HEK293 (cell line): Measurements from ENCODE around the gene SIGLEC1.

Source experiments
- CTCF ChIA-PET: fragments of 350-600 bp; formaldehyde crosslinking; extraction: SDS; loops from one replicate; lab custom pipeline; 2021; ENCODE audit warnings: antibody characterized with exemption; lab: Yijun Ruan, JAX
- POLR2A ChIA-PET: fragments of 300-600 bp; formaldehyde crosslinking; extraction: SDS; loops from one replicate; lab custom pipeline; 2020; ENCODE audit warnings: antibody characterized with exemption, inconsistent platforms; lab: Yijun Ruan, JAX
- H3K27ac ChIP-seq: fragments of 200-500 bp; sonication (Bioruptor generic); 2 replicates; pipeline ENCODE4 v1.5.1; 2014; ENCODE audit warnings: low read depth, low read length, control low read depth, inconsistent platforms; ENCODE audit errors: extremely low read depth
- H3K36me3 ChIP-seq, 2 experiments: fragments of 200-500 bp in 1 of 2; sonication (Bioruptor generic) in 1 of 2; 1 replicate in 1 of 2; 2 replicates in 1 of 2; pipeline ENCODE4 v1.5.1; 2014 to 2017; ENCODE audit warnings: inconsistent platforms in 2 of 2, low read length in 2 of 2; ENCODE audit not compliant: control insufficient read depth in 2 of 2, insufficient read depth in 1 of 2
- H3K4me1 ChIP-seq: fragments of 200-500 bp; sonication (Bioruptor generic); 2 replicates; pipeline ENCODE4 v1.5.1; 2014; ENCODE audit warnings: mild to moderate bottlenecking, low read length, inconsistent platforms; ENCODE audit not compliant: control insufficient read depth, insufficient read depth
- H3K4me3 ChIP-seq: 2 replicates; pipeline ENCODE4 v1.5.1; 2011; ENCODE audit warnings: low read depth, mild to moderate bottlenecking, control low read depth, low read length, moderate library complexity
- H3K9me3 ChIP-seq: fragments of 200-500 bp; sonication (Bioruptor generic); 2 replicates; pipeline ENCODE4 v1.5.1; 2014; ENCODE audit warnings: low read depth, low read length, inconsistent platforms; ENCODE audit not compliant: control insufficient read depth, insufficient read depth
- EGR2 ChIP-seq: fragments of 450-650 bp; formaldehyde crosslinking; IDR thresholded peaks from 2 replicates; pipeline ENCODE4 v1.5.1; 2016; ENCODE audit warnings: low read depth, missing biosample characterization, missing genetic modification characterization
- KLF1 ChIP-seq: fragments of 450-650 bp; formaldehyde crosslinking; IDR thresholded peaks from 2 replicates; pipeline ENCODE4 v1.5.1; 2016; ENCODE audit warnings: missing biosample characterization, missing genetic modification characterization
- KLF8 ChIP-seq: fragments of 450-650 bp; formaldehyde crosslinking; IDR thresholded peaks from 2 replicates; pipeline ENCODE4 v1.5.1; 2016; ENCODE audit warnings: missing biosample characterization, missing genetic modification characterization
- SP2 ChIP-seq: fragments of 450-650 bp; formaldehyde crosslinking; IDR thresholded peaks from 2 replicates; pipeline ENCODE4 v1.5.1; 2016; ENCODE audit warnings: missing biosample characterization, missing genetic modification characterization
- ZBTB26 ChIP-seq: fragments of 450-650 bp; formaldehyde crosslinking; optimal IDR thresholded peaks from 2 replicates; pipeline ENCODE3; 2016; ENCODE audit warnings: missing biosample characterization, mild to moderate bottlenecking, missing genetic modification characterization
- ZNF148 ChIP-seq: fragments of 450-650 bp; formaldehyde crosslinking; IDR thresholded peaks from 2 replicates; pipeline ENCODE4 v1.5.0; 2017; ENCODE audit warnings: missing biosample characterization, missing genetic modification characterization, borderline replicate concordance
- ZNF18 ChIP-seq: fragments of 450-650 bp; formaldehyde crosslinking; IDR thresholded peaks from 2 replicates; pipeline ENCODE4 v1.5.1; 2016; ENCODE audit warnings: missing biosample characterization, missing genetic modification characterization
- ZNF19 ChIP-seq: fragments of 450-650 bp; formaldehyde crosslinking; IDR thresholded peaks from 2 replicates; pipeline ENCODE4; 2016; ENCODE audit warnings: missing biosample characterization, missing genetic modification characterization, low read depth
- ZNF2 ChIP-seq: fragments of 450-650 bp; formaldehyde crosslinking; IDR thresholded peaks from 2 replicates; pipeline ENCODE4 v1.5.1; 2016; ENCODE audit warnings: missing biosample characterization, missing genetic modification characterization
- ZNF302 ChIP-seq: fragments of 450-650 bp; formaldehyde crosslinking; IDR thresholded peaks from 2 replicates; pipeline ENCODE4 v1.5.1; 2016; ENCODE audit warnings: missing biosample characterization, missing genetic modification characterization, low read depth
- ZNF311 ChIP-seq: fragments of 450-650 bp; formaldehyde crosslinking; IDR thresholded peaks from 2 replicates; pipeline ENCODE4 v1.5.1; 2017; ENCODE audit warnings: missing biosample characterization, missing genetic modification characterization, borderline replicate concordance
- ZNF324 ChIP-seq: fragments of 450-650 bp; formaldehyde crosslinking; IDR thresholded peaks from 2 replicates; pipeline ENCODE4 v1.5.1; 2016; ENCODE audit warnings: missing biosample characterization, missing genetic modification characterization
- ZNF335 ChIP-seq: fragments of 450-650 bp; formaldehyde crosslinking; conservative IDR thresholded peaks from 2 replicates; pipeline ENCODE4 v1.5.1; 2016; ENCODE audit warnings: missing biosample characterization, missing genetic modification characterization
- ZNF394 ChIP-seq: fragments of 450-650 bp; formaldehyde crosslinking; IDR thresholded peaks from 2 replicates; pipeline ENCODE4 v1.5.1; 2016; ENCODE audit warnings: missing biosample characterization, missing genetic modification characterization, mild to moderate bottlenecking, moderate library complexity, borderline replicate concordance
- ZNF488 ChIP-seq: fragments of 450-650 bp; formaldehyde crosslinking; IDR thresholded peaks from 2 replicates; pipeline ENCODE4 v1.5.1; 2016; ENCODE audit warnings: missing biosample characterization, missing genetic modification characterization
- ZNF544 ChIP-seq: fragments of 450-650 bp; formaldehyde crosslinking; IDR thresholded peaks from 2 replicates; pipeline ENCODE4 v1.5.0; 2017; ENCODE audit warnings: missing biosample characterization, missing genetic modification characterization
- ZNF558 ChIP-seq: fragments of 450-650 bp; formaldehyde crosslinking; IDR thresholded peaks from 2 replicates; pipeline ENCODE4 v1.5.1; 2016; ENCODE audit warnings: missing biosample characterization, missing genetic modification characterization
- ZNF621 ChIP-seq: fragments of 450-650 bp; formaldehyde crosslinking; IDR thresholded peaks from 2 replicates; pipeline ENCODE4 v1.5.1; 2017; ENCODE audit warnings: missing biosample characterization, missing genetic modification characterization
- ZNF645 ChIP-seq: fragments of 450-650 bp; formaldehyde crosslinking; IDR thresholded peaks from 2 replicates; pipeline ENCODE4; 2016; ENCODE audit warnings: missing biosample characterization, missing genetic modification characterization
- ZNF747 ChIP-seq: fragments of 450-650 bp; formaldehyde crosslinking; IDR thresholded peaks from 2 replicates; pipeline ENCODE4 v1.5.1; 2016; ENCODE audit warnings: missing biosample characterization, missing genetic modification characterization
- ZNF837 ChIP-seq: fragments of 450-650 bp; formaldehyde crosslinking; IDR thresholded peaks from 2 replicates; pipeline ENCODE4 v1.5.1; 2016; ENCODE audit warnings: missing biosample characterization, missing genetic modification characterization

The SIGLEC1 gene

GRCh38 chr20:3754276-3754630 is 41.9 kb upstream of the SIGLEC1 start:
- Histone ChIP-seq H3K36me3 (peaks cover 0 to 57% of the 10 kb centered on the region in 2 experiments; a peak in 1 of 3 replicates), H3K9me3 (no peaks in the 10 kb centered on the region), H3K4me3 (no peak overlapping the region), H3K4me1 (peaks cover 4% of the 10 kb centered on the region; the same call in 1 of the 2 replicates), H3K27ac (no peak overlapping the region)
- ChIA-PET CTCF (interaction anchor here (1.1 to 9.8 kb wide), 9 partner anchors 11 to 392 kb away, joined by 3 to 133 read pairs (median 9); partner anchors contain the start of genes ADISSP, AP5S1 and SPEF1), POLR2A (interaction anchor here (0.6 to 1.0 kb wide), 3 partner anchors 9 to 14 kb away, joined by 3 to 4 read pairs (median 3); partner anchors contain the start of gene ADISSP)
- TF ChIP-seq ZNF311 (tag by site-specific recombination) (no peak), ZNF558 (no peak), ZBTB26 (tag by site-specific recombination) (no peak), ZNF544 (no peak), ZNF488 (tag by site-specific recombination) (no peak), ZNF19 (tag by site-specific recombination) (no peak), ZNF747 (tag by site-specific recombination) (no peak), ZNF2 (tag by site-specific recombination) (no peak), ZNF18 (no peak), ZNF148 (no peak)
- TF ChIP-seq, all 188 proteins: peak for 0

GRCh38 chr20:3753501-3754275 is 41.3 kb upstream of the SIGLEC1 start:
- Histone ChIP-seq H3K4me3 (no peak overlapping the region), H3K9me3 (no peaks in the 10 kb centered on the region), H3K4me1 (peaks cover 4% of the 10 kb centered on the region; the same call in 1 of the 2 replicates), H3K36me3 (peaks cover 0 to 51% of the 10 kb centered on the region in 2 experiments; a peak in 1 of 3 replicates), H3K27ac (no peak overlapping the region)
- POLR2A ChIA-PET: interaction anchor here (0.9 to 3.2 kb wide), 3 partner anchors 14 to 65 kb away, joined by 3 to 17 read pairs (median 4); partner anchors contain the start of gene ADISSP
- peak; percentile 15; the same call in 1 of the 2 replicates for TF ChIP-seq KLF1 (tag by site-specific recombination)
- no peak for TF ChIP-seq ZNF645 (tag by site-specific recombination)
- no peak for TF ChIP-seq ZNF324
- TF ChIP-seq ZNF394 (tag by site-specific recombination): no peak
- no peak for TF ChIP-seq ZNF335
- no peak for TF ChIP-seq ZNF302 (tag by site-specific recombination)
- TF ChIP-seq EGR2 (tag by site-specific recombination): peak; percentile 28; the same call in 1 of the 2 replicates
- no peak for TF ChIP-seq SP2 (tag by site-specific recombination)
- no peak for TF ChIP-seq ZNF621 (tag by site-specific recombination)
- 0 out of 2 replicates have a peak, but pooled peaks have one; percentile 17 for TF ChIP-seq KLF8 (tag by site-specific recombination)
- TF ChIP-seq ZNF837 (tag by site-specific recombination): no peak
- CTCF ChIA-PET: interaction anchor here (0.7 to 9.8 kb wide), 19 partner anchors 9 to 393 kb away, joined by 3 to 133 read pairs (median 5); partner anchors contain the start of genes ADISSP and SPEF1
